Liver (tissue), 3 donors: ENCODE measurements around the gene COL23A1.

ENCODE experiments used
- CTCF ChIP-seq: fragments of 150-350 bp; IDR thresholded peaks from 2 replicates; pipeline ENCODE4 v1.5.1; 2017; ENCODE audit warnings: improper control_type of control experiment, low read depth, low read length; ENCODE audit not compliant: missing input control
- JUND ChIP-seq, 2 donors: IDR thresholded peaks; 2 replicates each; pipeline ENCODE4 v1.6.1; 2016; ENCODE audit warnings: antibody characterized with exemption in 2 of 2
- YY1 ChIP-seq: IDR thresholded peaks from 2 replicates; pipeline ENCODE4 v1.6.1; 2016; ENCODE audit warnings: antibody characterized with exemption, mild to moderate bottlenecking
- donor health status: healthy.
- donor health status: healthy.

GRCh38 chr5:178477802-178478201, 112.4 kb downstream of the COL23A1 start:
- TF ChIP-seq YY1 (no peak), CTCF (no peak), JUND (IDR thresholded peaks at IDR 0.05) (no peak)
